Measurements from ENCODE around the gene ATAD3B. TPM values are rescaled to one million over a fixed set of nuclear protein-coding genes. Genes with fewer than 3 reads are reported as not detected.
"Not testable (repeated sequence)": the region's sequence is repeated elsewhere in the genome, so short reads cannot be mapped to it uniquely, and the experiment has no call there.

The ATAD3B gene
- polyA plus RNA-seq, 1 donor: 21.8 TPM

DNA sequence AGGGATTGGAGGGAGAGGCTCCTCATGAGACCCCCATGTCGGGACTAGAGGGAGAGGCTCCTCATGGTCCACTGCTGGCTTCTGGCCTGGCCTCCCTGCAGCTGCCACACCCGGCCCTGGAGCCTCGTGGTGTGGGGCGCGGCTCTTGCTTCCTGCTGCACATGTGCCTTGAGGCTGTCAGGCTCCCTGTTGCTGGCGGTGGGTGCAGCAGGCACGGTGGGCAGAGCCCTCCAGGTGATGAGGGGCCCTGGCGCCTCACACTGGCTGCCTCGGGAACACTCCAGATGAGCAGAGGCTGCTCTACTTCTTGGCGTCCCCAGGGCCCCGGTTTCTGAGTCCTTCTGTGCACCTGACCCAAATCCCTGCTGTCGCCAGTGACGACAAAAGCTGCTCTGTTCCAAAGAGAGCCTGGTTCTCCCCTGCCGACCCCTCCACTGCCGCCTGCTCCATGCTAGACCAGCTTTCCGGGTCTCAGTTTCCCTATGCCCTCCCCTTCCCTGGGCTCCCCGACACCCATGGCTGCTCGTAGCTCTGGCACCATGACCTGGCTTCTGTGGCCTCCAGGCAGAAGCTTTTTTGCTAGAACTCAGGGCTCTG, 9.7 kb upstream of the ATAD3B start:
- no peaks in the 10 kb centered on the region for H3K36me3 ChIP-seq (ENCODE audit: control insufficient read depth, insufficient read depth, low read length)
- H3K27me3 ChIP-seq (ENCODE audit: control insufficient read depth, insufficient read depth, low read length): no peaks in the 10 kb centered on the region
- H3K4me1 ChIP-seq (ENCODE audit: control insufficient read depth, insufficient read depth, low read length): peaks cover 2% of the 10 kb centered on the region
- peak in 1 of 2 donors; percentile 30 for DNase-seq
- H3K27ac ChIP-seq (ENCODE audit: low read length): no peak overlapping the region
- no peaks in the 10 kb centered on the region for H3K9me3 ChIP-seq (ENCODE audit: control insufficient read depth, low read depth, low read length)
- no peak overlapping the region for H3K4me3 ChIP-seq (ENCODE audit: low read length)
- 87% methylated on average over 3 of the region's 18 CpGs for WGBS (ENCODE audit: insufficient coverage, low lambda C conversion rate)

DNA sequence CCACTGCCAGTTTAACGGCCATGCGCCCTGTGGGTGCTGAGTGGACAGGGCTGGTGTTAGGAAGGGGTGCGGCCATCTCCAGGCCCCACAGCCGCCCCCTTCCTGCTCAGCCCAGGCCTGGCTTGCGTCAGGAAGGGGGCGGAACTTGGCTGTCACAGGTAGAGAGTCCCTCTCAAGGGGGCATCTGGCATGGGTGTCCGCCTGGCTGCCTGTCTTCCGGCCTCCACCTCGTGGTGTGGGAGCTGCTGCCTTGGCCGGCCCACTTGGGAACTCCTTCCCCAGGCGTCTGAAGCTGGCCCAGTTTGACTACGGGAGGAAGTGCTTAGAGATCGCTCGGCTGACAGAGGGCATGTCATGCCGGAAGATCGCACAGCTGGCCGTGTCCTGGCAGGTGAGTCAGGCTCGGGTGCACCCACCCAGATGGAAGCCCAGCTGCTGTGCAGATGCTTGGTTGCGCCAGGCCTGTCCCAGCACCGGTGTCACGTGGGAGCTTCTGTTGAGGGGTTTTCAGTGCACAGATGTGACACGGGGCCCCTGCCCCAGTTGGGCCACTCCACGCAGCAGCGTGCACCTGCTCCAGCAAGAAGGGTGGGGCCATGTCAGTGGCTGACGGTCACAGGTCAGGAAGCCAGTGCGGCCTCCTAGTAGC, 9.1 kb upstream of the ATAD3B start:
- H3K27ac ChIP-seq (ENCODE audit: low read length): no peak overlapping the region
- peak in 1 of 2 donors; percentile 20 for DNase-seq
- no peak overlapping the region for H3K4me3 ChIP-seq (ENCODE audit: low read length)
- H3K36me3 ChIP-seq (ENCODE audit: control insufficient read depth, insufficient read depth, low read length): no peaks in the 10 kb centered on the region
- WGBS (ENCODE audit: insufficient coverage, low lambda C conversion rate): no CpG with 5 or more reads among the region's 26 CpGs
- no peaks in the 10 kb centered on the region for H3K27me3 ChIP-seq (ENCODE audit: control insufficient read depth, insufficient read depth, low read length)
- peaks cover 2% of the 10 kb centered on the region for H3K4me1 ChIP-seq (ENCODE audit: control insufficient read depth, insufficient read depth, low read length)
- no peaks in the 10 kb centered on the region for H3K9me3 ChIP-seq (ENCODE audit: control insufficient read depth, low read depth, low read length)

DNA sequence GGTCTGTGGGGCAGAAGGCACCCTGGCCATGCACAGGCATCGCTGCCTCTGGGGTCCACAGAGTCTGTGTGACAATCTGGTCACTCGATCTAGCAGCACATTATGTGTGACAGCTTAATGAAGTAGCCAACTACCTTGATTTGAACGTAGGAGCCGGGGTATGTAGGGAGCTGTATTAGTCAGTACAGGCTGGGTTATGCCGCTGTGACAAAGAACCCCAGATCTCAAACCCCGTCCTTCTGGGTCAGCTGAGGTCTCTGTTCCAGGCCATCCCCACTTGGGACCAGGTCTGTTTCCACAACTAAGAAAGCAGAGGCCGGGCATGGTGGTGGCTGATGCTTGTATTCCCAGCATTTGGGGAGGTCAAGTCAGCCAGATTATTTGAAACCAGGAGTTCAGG, 8.3 kb upstream of the ATAD3B start:
- no peak overlapping the region for H3K4me3 ChIP-seq (ENCODE audit: low read length)
- DNase-seq: no peak
- no CpG with 5 or more reads among the region's 7 CpGs for WGBS (ENCODE audit: insufficient coverage, low lambda C conversion rate)

DNA sequence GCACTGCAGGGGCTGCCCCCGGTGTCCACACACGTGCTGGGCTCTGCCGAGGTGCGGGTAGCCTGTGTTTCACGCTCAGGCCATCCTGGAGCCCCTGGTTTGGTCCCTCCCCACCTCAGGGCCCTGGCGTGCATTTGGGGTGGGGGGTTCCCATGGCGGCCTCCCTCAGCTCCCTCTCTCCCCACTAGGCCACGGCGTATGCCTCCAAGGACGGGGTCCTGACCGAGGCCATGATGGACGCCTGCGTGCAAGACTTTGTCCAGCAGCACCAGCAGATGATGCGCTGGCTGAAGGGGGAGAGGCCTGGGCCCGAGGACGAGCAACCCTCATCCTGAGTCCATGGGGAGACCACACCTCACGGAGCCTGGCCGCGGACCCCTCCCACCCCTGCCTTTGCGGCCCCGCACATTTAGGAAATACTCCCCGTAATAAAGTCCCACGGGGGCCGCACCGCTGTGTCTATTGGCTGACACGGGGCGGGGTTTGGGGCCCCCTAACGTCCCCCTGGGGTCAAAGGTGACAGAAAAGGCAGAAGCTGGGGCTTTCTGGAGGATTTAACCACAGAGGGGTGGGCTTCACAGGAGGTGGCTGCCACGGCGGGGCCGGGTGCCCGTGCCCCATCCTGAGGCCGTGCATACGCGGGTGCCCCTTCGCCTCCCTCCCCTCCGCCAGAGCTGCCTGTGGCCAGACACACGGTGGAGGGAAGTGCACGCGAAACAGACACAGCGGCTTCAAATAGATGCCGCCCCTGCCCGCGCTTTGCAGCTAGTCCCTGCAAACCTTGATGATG, 3.2 kb upstream of the ATAD3B start:
- not testable (repeated sequence) for H3K4me1 ChIP-seq (ENCODE audit: control insufficient read depth, insufficient read depth, low read length); DNase-seq; H3K4me3 ChIP-seq (ENCODE audit: low read length); H3K9me3 ChIP-seq (ENCODE audit: control insufficient read depth, low read depth, low read length); H3K36me3 ChIP-seq (ENCODE audit: control insufficient read depth, insufficient read depth, low read length); H3K27ac ChIP-seq (ENCODE audit: low read length); H3K27me3 ChIP-seq (ENCODE audit: control insufficient read depth, insufficient read depth, low read length)
- no CpG with 5 or more reads among the region's 44 CpGs for WGBS (ENCODE audit: insufficient coverage, low lambda C conversion rate)

More for the DNA sequence above, 8.3 kb upstream of the ATAD3B start:
- H3K27ac ChIP-seq (ENCODE audit: low read length): no peak overlapping the region
- H3K4me1 ChIP-seq (ENCODE audit: control insufficient read depth, insufficient read depth, low read length): peaks cover 2% of the 10 kb centered on the region
- no peaks in the 10 kb centered on the region for H3K27me3 ChIP-seq (ENCODE audit: control insufficient read depth, insufficient read depth, low read length)
- no peaks in the 10 kb centered on the region for H3K36me3 ChIP-seq (ENCODE audit: control insufficient read depth, insufficient read depth, low read length)
- no peaks in the 10 kb centered on the region for H3K9me3 ChIP-seq (ENCODE audit: control insufficient read depth, low read depth, low read length)

DNA sequence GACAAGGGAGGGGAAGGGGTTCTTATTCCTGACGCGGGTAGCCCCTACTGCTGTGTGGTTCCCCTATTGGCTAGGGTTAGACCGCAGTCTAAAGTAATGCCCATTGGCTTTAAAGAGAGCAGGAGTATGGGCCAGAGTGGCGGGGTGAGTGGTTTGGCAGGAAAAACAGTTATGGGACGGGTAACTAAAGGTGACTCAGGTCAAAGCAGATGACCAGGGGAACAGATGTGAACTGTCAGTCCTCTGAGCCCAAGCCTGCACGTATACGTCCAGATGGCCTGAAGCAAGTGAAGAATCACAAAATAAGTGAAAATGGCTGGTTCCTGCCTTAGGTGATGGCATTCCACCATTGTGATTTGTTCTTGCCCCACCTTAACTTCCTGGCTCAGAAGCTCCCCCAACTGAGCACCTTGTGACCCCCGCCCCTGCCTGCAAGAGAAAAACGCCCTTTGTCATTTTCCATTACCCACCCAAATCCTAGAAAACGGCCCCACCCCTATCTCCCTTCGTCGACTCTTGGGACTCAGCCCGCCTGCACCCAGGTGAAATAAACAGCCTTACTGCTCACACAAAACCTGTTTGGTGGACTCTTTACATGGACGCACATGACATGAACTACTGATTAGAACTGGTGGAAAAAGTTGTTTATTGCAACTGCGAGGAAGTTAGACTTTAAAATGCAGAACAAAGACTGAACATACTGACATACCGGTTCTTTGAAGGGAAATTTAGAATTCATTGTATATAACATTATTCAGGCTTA, 758 bp upstream of the ATAD3B start:
- peak; percentile 37 to 73 for DNase-seq
- H3K27ac ChIP-seq (ENCODE audit: low read length): peak overlapping the region; percentile 98
- no peaks in the 10 kb centered on the region for H3K9me3 ChIP-seq (ENCODE audit: control insufficient read depth, low read depth, low read length)
- H3K27me3 ChIP-seq (ENCODE audit: control insufficient read depth, insufficient read depth, low read length): no peaks in the 10 kb centered on the region
- H3K4me1 ChIP-seq (ENCODE audit: control insufficient read depth, insufficient read depth, low read length): peaks cover 5% of the 10 kb centered on the region
- peak overlapping the region; percentile 96 for H3K4me3 ChIP-seq (ENCODE audit: low read length)
- no CpG with 5 or more reads among the region's 16 CpGs for WGBS (ENCODE audit: insufficient coverage, low lambda C conversion rate)
- no peaks in the 10 kb centered on the region for H3K36me3 ChIP-seq (ENCODE audit: control insufficient read depth, insufficient read depth, low read length)

DNA sequence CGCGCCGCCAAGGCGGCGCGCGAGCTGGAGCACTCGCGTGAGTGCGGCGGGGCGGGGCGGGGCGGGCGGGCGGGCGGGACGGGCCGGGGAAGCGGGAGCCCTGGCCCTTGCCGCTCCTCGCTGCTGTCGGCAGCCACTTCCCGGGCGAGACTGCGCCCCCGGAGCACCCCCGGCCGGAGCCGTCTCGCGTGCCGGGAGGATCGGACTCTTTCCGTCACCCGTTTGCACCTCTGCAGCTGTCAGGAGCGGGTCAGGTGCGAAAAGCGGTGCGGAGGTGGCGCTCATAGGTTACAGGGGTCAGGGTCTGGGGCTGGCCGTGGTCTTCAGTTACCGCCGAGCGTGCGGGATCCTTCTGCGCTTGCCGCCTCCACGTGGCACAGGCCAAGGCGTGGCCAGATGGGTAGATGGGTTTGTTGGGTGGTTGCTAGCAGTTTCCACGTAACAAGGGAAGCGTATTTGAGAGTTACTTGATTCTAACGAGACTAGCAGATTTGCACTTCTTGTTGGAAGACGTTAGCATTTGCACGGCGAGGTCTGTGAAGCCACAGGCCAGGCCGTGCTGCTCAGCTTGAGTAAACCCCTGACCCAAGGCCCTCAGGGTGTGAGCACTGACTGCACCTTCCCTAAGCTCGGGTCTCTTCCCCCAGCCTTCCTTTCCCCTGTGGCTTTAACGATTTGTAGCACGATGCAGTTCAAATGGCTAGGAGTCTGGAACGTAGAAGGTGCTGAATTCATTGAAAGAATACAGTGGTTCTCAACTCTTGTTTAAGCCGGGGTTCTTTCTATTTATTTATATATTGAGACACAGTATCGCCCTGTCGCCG, 700 bp downstream of the ATAD3B start:
- Histone ChIP-seq H3K27ac (ENCODE audit: low read length) (peak overlapping the region; percentile 40), H3K4me3 (ENCODE audit: low read length) (peak overlapping the region; percentile 57)
- WGBS (ENCODE audit: insufficient coverage, low lambda C conversion rate): no CpG with 5 or more reads among the region's 65 CpGs
- H3K9me3 ChIP-seq (ENCODE audit: control insufficient read depth, low read depth, low read length); H3K4me1 ChIP-seq (ENCODE audit: control insufficient read depth, insufficient read depth, low read length); H3K36me3 ChIP-seq (ENCODE audit: control insufficient read depth, insufficient read depth, low read length); H3K27me3 ChIP-seq (ENCODE audit: control insufficient read depth, insufficient read depth, low read length); DNase-seq: not testable (repeated sequence)

DNA sequence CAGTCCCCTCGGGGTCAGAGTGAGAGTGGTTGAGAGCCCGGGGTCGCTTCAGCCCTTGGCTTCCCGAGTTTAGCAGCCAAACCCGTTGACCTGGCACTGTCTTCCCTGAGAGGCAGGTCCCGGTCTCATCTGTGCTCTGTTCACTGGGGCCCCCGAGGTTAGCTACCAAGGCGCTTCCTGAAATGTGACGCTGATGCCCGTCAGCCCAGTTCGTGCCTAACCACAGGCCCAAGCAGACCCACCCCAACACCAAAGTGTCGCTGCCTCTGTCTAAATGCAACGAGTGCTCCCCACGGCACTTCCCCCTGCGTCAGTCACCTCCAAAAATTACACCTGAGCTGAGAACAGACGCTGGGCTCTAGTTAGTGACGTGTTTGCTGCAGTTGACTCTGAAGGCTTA, 4.4 kb downstream of the ATAD3B start:
- H3K9me3 ChIP-seq (ENCODE audit: control insufficient read depth, low read depth, low read length); H3K27me3 ChIP-seq (ENCODE audit: control insufficient read depth, insufficient read depth, low read length); H3K4me1 ChIP-seq (ENCODE audit: control insufficient read depth, insufficient read depth, low read length); H3K4me3 ChIP-seq (ENCODE audit: low read length); DNase-seq; H3K27ac ChIP-seq (ENCODE audit: low read length): not testable (repeated sequence)
- WGBS (ENCODE audit: insufficient coverage, low lambda C conversion rate): no CpG with 5 or more reads among the region's 17 CpGs
- H3K36me3 ChIP-seq (ENCODE audit: control insufficient read depth, insufficient read depth, low read length): peaks cover 30% of the 10 kb centered on the region

DNA sequence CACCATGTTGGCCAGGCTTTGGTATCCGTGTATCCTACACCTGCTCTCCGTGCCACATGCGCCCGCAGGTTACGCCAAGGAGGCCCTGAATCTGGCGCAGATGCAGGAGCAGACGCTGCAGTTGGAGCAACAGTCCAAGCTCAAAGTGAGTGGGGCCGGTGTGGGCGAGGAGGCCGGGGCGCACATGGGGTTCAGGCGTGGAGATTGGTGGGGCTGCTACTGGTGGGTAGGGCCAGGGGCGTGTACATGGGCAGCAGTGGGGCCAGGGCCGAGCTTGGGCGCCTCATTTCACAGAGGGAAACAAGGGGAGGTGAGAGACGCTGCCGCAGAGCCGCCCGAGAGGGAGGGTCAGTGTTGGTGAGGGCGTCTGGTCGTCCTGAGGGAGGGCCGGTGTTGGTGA, 5.6 kb downstream of the ATAD3B start:
- DNase-seq: no peak
- no peak overlapping the region for H3K27ac ChIP-seq (ENCODE audit: low read length)
- H3K36me3 ChIP-seq (ENCODE audit: control insufficient read depth, insufficient read depth, low read length): peaks cover 30% of the 10 kb centered on the region
- H3K4me1 ChIP-seq (ENCODE audit: control insufficient read depth, insufficient read depth, low read length): peaks cover 2% of the 10 kb centered on the region
- no CpG with 5 or more reads among the region's 22 CpGs for WGBS (ENCODE audit: insufficient coverage, low lambda C conversion rate)
- no peak overlapping the region for H3K4me3 ChIP-seq (ENCODE audit: low read length)
- H3K27me3 ChIP-seq (ENCODE audit: control insufficient read depth, insufficient read depth, low read length): no peaks in the 10 kb centered on the region
- H3K9me3 ChIP-seq (ENCODE audit: control insufficient read depth, low read depth, low read length): no peaks in the 10 kb centered on the region

DNA sequence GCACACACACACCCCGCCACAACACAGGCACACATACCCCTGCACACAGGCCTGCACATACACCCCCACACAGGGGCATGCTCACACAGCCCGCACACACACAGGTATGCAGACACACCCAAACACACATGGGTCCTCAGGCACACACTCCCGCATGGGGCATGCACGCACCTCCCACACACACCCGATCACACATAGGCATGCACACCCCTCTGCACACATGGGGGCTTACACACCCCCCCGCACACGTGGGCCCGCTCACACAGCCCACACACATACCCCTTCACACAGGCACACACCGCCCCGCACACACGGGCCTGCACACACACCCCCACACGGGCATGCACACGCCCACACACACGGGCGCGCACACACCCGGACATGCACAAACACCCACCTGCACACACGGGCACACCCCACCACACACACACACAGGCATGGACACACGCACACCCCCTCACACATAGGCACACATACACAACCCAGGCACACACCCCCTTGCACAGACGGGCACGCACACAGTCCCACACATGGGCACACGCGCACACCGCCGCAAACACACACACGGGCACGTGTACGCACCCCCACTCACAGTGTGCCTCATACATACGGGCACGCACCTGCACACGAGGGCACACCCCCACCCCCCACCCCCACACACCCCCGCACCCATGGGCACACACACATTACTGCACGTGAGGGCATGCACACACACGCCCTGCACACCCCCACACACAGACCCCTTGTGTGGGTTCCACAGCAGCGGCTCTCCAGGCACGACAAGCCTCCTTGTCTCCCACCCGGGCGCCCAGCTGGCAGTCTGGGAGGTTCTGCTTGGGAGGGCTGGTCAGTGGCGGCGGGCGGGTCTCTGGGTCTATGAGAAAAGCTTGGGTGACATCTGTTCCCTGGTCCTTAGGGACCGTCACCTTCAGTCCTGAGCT, 8.3 kb downstream of the ATAD3B start:
- Histone ChIP-seq H3K27ac (ENCODE audit: low read length) (no peak overlapping the region), H3K4me3 (ENCODE audit: low read length) (no peak overlapping the region), H3K4me1 (ENCODE audit: control insufficient read depth, insufficient read depth, low read length) (no peaks in the 10 kb centered on the region), H3K9me3 (ENCODE audit: control insufficient read depth, low read depth, low read length) (no peaks in the 10 kb centered on the region), H3K27me3 (ENCODE audit: control insufficient read depth, insufficient read depth, low read length) (no peaks in the 10 kb centered on the region), H3K36me3 (ENCODE audit: control insufficient read depth, insufficient read depth, low read length) (peaks cover 47% of the 10 kb centered on the region)
- DNase-seq: no peak
- WGBS (ENCODE audit: insufficient coverage, low lambda C conversion rate): no CpG with 5 or more reads among the region's 42 CpGs
